Stimulated activated memory B cell treated with anti-CD40 and anti-IgM and Interleukin-4, amounts not matched to agents 10 μg/mL and 1 μg/mL and 100 μg/mL, for 72 hours (primary cell): ENCODE data around the gene MS4A6E.
"Not testable (repeated sequence)": the region's sequence is repeated elsewhere in the genome, so short reads cannot be mapped to it uniquely, and the experiment has no call there.

Experiments
- ATAC-seq: fragments of 150-1000 bp; cut with Tn5 transposase; 2 replicates; pipeline ENCODE4 v1.10.0; 2021
- H3K27ac Mint-ChIP-seq: one replicate; pipeline ENCODE4 v1.8.0; 2022; ENCODE audit warnings: mild to moderate bottlenecking, mixed read lengths
- H3K27me3 Mint-ChIP-seq: one replicate; pipeline ENCODE4 v1.8.0; 2022; ENCODE audit warnings: mixed read lengths
- H3K36me3 Mint-ChIP-seq: one replicate; pipeline ENCODE4 v1.8.0; 2022; ENCODE audit warnings: mixed read lengths
- H3K4me1 Mint-ChIP-seq: one replicate; pipeline ENCODE4 v1.8.0; 2022; ENCODE audit warnings: mixed read lengths
- H3K4me3 Mint-ChIP-seq: one replicate; pipeline ENCODE4 v1.8.0; 2022; ENCODE audit warnings: mild to moderate bottlenecking, moderate library complexity, mixed read lengths
- H3K9me3 Mint-ChIP-seq: one replicate; pipeline ENCODE4 v1.8.0; 2022; ENCODE audit warnings: mixed read lengths

MS4A6E gene

GRCh38 chr11:60349990-60350389 lies 22.9 kb downstream of the MS4A6E start:
- H3K4me3 Mint-ChIP-seq = no peak overlapping the region
- peaks cover 10% of the 10 kb centered on the region for H3K36me3 Mint-ChIP-seq
- H3K27ac Mint-ChIP-seq = no peak overlapping the region
- H3K27me3 Mint-ChIP-seq = no peaks in the 10 kb centered on the region
- H3K9me3 Mint-ChIP-seq = peaks cover 11% of the 10 kb centered on the region
- no peak for ATAC-seq
- H3K4me1 Mint-ChIP-seq = peaks cover 29% of the 10 kb centered on the region

- H3K27ac Mint-ChIP-seq = peak overlapping the region; percentile 66
- H3K4me1 Mint-ChIP-seq = peaks cover 30% of the 10 kb centered on the region
- peak overlapping the region; percentile 28 for H3K4me3 Mint-ChIP-seq
- H3K36me3 Mint-ChIP-seq = peaks cover 16% of the 10 kb centered on the region
- peaks cover 18% of the 10 kb centered on the region for H3K9me3 Mint-ChIP-seq
- no peaks in the 10 kb centered on the region for H3K27me3 Mint-ChIP-seq
- ATAC-seq = no peak
Measured at GRCh38 chr11:60357771-60358170, 30.7 kb downstream of the MS4A6E start.

GRCh38 chr11:60360621-60361020 lies 33.6 kb downstream of the MS4A6E start:
- peaks cover 56% of the 10 kb centered on the region for H3K4me1 Mint-ChIP-seq
- no peak overlapping the region for H3K4me3 Mint-ChIP-seq
- no peaks in the 10 kb centered on the region for H3K27me3 Mint-ChIP-seq
- H3K36me3 Mint-ChIP-seq = peaks cover 5% of the 10 kb centered on the region
- H3K9me3 Mint-ChIP-seq = peaks cover 7% of the 10 kb centered on the region
- no peak for ATAC-seq
- H3K27ac Mint-ChIP-seq = no peak overlapping the region

GRCh38 chr11:60362241-60362640 lies 35.2 kb downstream of the MS4A6E start:
- peaks cover 57% of the 10 kb centered on the region for H3K4me1 Mint-ChIP-seq
- no peak for ATAC-seq
- peaks cover 7% of the 10 kb centered on the region for H3K9me3 Mint-ChIP-seq
- peaks cover 5% of the 10 kb centered on the region for H3K36me3 Mint-ChIP-seq
- no peak overlapping the region for H3K4me3 Mint-ChIP-seq
- no peaks in the 10 kb centered on the region for H3K27me3 Mint-ChIP-seq
- H3K27ac Mint-ChIP-seq = peak overlapping the region; percentile 96

- peak; percentile 89 for ATAC-seq
- peaks cover 8% of the 10 kb centered on the region for H3K36me3 Mint-ChIP-seq
- peak overlapping the region; percentile 78 for H3K4me3 Mint-ChIP-seq
- H3K27me3 Mint-ChIP-seq = no peaks in the 10 kb centered on the region
- peak overlapping the region; percentile 96 for H3K27ac Mint-ChIP-seq
- H3K4me1 Mint-ChIP-seq = peaks cover 59% of the 10 kb centered on the region
- H3K9me3 Mint-ChIP-seq = peaks cover 7% of the 10 kb centered on the region
Measured at GRCh38 chr11:60363542-60364470, 36.8 kb downstream of the MS4A6E start.

- not testable (repeated sequence) for H3K27me3 Mint-ChIP-seq
Measured at GRCh38 chr11:60366262-60366904, 39.3 kb downstream of the MS4A6E start.

GRCh38 chr11:60367009-60367408 lies 40.0 kb downstream of the MS4A6E start:
- Mint-ChIP-seq H3K4me3 (peak overlapping the region; percentile 47), H3K36me3 (peaks cover 6% of the 10 kb centered on the region), H3K27ac (peak overlapping the region; percentile 88), H3K27me3 (no peaks in the 10 kb centered on the region), H3K9me3 (peaks cover 2% of the 10 kb centered on the region), H3K4me1 (peaks cover 76% of the 10 kb centered on the region)
- peak; percentile 83 for ATAC-seq

More at GRCh38 chr11:60366262-60366904, 39.3 kb downstream of the MS4A6E start:
- not testable (repeated sequence) for H3K4me3 Mint-ChIP-seq, ATAC-seq, H3K36me3 Mint-ChIP-seq, H3K9me3 Mint-ChIP-seq
- peaks cover 76% of the 10 kb centered on the region for H3K4me1 Mint-ChIP-seq
- peak overlapping the region; percentile 96 for H3K27ac Mint-ChIP-seq

- H3K4me1 Mint-ChIP-seq = peaks cover 71% of the 10 kb centered on the region
- no peak overlapping the region for H3K4me3 Mint-ChIP-seq
- peaks cover 6% of the 10 kb centered on the region for H3K36me3 Mint-ChIP-seq
- no peaks in the 10 kb centered on the region for H3K27me3 Mint-ChIP-seq
- peaks cover 2% of the 10 kb centered on the region for H3K9me3 Mint-ChIP-seq
- no peak for ATAC-seq
- peak overlapping the region; percentile 88 for H3K27ac Mint-ChIP-seq
Measured at GRCh38 chr11:60367896-60368295, 40.8 kb downstream of the MS4A6E start.

- peaks cover 6% of the 10 kb centered on the region for H3K36me3 Mint-ChIP-seq
- H3K27ac Mint-ChIP-seq = no peak overlapping the region
- H3K27me3 Mint-ChIP-seq = no peaks in the 10 kb centered on the region
- H3K9me3 Mint-ChIP-seq = peaks cover 2% of the 10 kb centered on the region
- H3K4me3 Mint-ChIP-seq = no peak overlapping the region
- peaks cover 63% of the 10 kb centered on the region for H3K4me1 Mint-ChIP-seq
- no peak for ATAC-seq
Measured at GRCh38 chr11:60370252-60370810, 43.3 kb downstream of the MS4A6E start.

- no peaks in the 10 kb centered on the region for H3K27me3 Mint-ChIP-seq
- H3K36me3 Mint-ChIP-seq = peaks cover 6% of the 10 kb centered on the region
- no peak overlapping the region for H3K27ac Mint-ChIP-seq
- no peak overlapping the region for H3K4me3 Mint-ChIP-seq
- peaks cover 64% of the 10 kb centered on the region for H3K4me1 Mint-ChIP-seq
- no peak for ATAC-seq
- peaks cover 2% of the 10 kb centered on the region for H3K9me3 Mint-ChIP-seq
Measured at GRCh38 chr11:60370811-60371298, 43.8 kb downstream of the MS4A6E start.

GRCh38 chr11:60371386-60371785 lies 44.3 kb downstream of the MS4A6E start:
- Mint-ChIP-seq H3K4me3 (no peak overlapping the region), H3K9me3 (peaks cover 2% of the 10 kb centered on the region), H3K36me3 (peaks cover 6% of the 10 kb centered on the region), H3K27me3 (no peaks in the 10 kb centered on the region), H3K4me1 (peaks cover 69% of the 10 kb centered on the region), H3K27ac (peak overlapping the region; percentile 28)
- ATAC-seq = no peak

GRCh38 chr11:60371854-60372253 lies 44.8 kb downstream of the MS4A6E start:
- Mint-ChIP-seq H3K27ac (peak overlapping the region; percentile 28), H3K4me3 (no peak overlapping the region)

GRCh38 chr11:60372767-60373166 lies 45.7 kb downstream of the MS4A6E start:
- no peak overlapping the region for H3K4me3 Mint-ChIP-seq
- no peaks in the 10 kb centered on the region for H3K27me3 Mint-ChIP-seq
- H3K4me1 Mint-ChIP-seq = peaks cover 72% of the 10 kb centered on the region
- peaks cover 7% of the 10 kb centered on the region for H3K9me3 Mint-ChIP-seq
- peak overlapping the region; percentile 26 for H3K27ac Mint-ChIP-seq
- no peak for ATAC-seq
- H3K36me3 Mint-ChIP-seq = peaks cover 6% of the 10 kb centered on the region

More at GRCh38 chr11:60371854-60372253, 44.8 kb downstream of the MS4A6E start:
- no peak for ATAC-seq
- H3K4me1 Mint-ChIP-seq = peaks cover 72% of the 10 kb centered on the region
- H3K9me3 Mint-ChIP-seq = peaks cover 4% of the 10 kb centered on the region
- no peaks in the 10 kb centered on the region for H3K27me3 Mint-ChIP-seq
- peaks cover 6% of the 10 kb centered on the region for H3K36me3 Mint-ChIP-seq

- Mint-ChIP-seq H3K27me3 (no peaks in the 10 kb centered on the region), H3K9me3 (peaks cover 5% of the 10 kb centered on the region), H3K4me1 (peaks cover 78% of the 10 kb centered on the region), H3K4me3 (no peak overlapping the region), H3K27ac (peak overlapping the region; percentile 91), H3K36me3 (peaks cover 5% of the 10 kb centered on the region)
- no peak for ATAC-seq
Measured at GRCh38 chr11:60375316-60375715, 48.3 kb downstream of the MS4A6E start.

- Mint-ChIP-seq H3K27ac (peak overlapping the region; percentile 91), H3K4me3 (no peak overlapping the region), H3K36me3 (peaks cover 5% of the 10 kb centered on the region), H3K4me1 (peaks cover 72% of the 10 kb centered on the region), H3K27me3 (no peaks in the 10 kb centered on the region), H3K9me3 (peaks cover 5% of the 10 kb centered on the region)
- no peak for ATAC-seq
Measured at GRCh38 chr11:60376601-60377000, 49.5 kb downstream of the MS4A6E start.
